NCI-H2227 (cell line): Measurements from ENCODE around the gene PHF20.
"Not testable (repeated sequence)": the region's sequence is repeated elsewhere in the genome, so short reads cannot be mapped to it uniquely, and the experiment has no call there.

Experiments
- DNase-seq: peaks from one replicate; lab custom pipeline; 2025; ENCODE audit not compliant: unreplicated experiment; lab: John Stamatoyannopoulos, UW

PHF20 gene

GRCh38 chr20:35771689-35772562 is at the start of gene PHF20:
PHF20 (plus strand) TSS chr20:35772015; CDS start chr20:35801523, 29,508 bp downstream.
- DNase-seq, result peak; percentile 97

GRCh38 chr20:35723275-35723639 is 48.6 kb upstream of the PHF20 start:
- DNase-seq, result not testable (repeated sequence)

DNA sequence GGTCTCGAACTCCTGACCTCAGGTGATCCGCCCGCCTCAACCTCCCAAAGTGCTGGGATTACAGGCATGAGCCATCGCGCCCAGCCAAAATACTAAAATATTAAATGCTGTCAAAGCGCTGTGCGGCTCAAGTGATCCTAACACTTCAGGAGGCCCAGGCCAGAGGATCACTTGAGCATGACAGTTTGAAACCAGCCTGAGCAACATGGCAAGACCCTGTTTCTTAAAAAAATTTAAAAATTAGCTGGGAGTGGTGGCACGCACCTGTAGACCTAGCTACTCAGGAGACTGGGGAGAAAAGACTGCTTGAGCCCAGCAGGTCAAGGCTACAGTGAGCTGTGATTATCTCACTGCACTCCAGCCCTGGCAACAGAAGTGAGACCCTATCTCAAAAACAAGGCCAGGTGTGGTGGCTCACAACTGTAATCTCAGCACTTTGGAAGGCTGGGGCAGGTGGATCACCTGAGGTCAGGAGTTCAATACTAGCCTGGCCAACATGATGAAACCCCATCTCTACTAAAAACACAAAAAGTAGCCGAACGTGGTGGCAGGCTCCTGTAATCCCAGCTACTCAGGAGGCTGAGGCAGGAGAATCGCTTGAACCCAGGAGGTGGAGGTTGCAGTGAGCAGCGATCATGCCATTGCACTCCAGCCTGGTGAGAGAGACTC is 48.0 kb upstream of the PHF20 start:
- DNase-seq, result not testable (repeated sequence)

GRCh38 chr20:35724321-35725230 is 47.2 kb upstream of the PHF20 start:
- DNase-seq, result no peak

DNA sequence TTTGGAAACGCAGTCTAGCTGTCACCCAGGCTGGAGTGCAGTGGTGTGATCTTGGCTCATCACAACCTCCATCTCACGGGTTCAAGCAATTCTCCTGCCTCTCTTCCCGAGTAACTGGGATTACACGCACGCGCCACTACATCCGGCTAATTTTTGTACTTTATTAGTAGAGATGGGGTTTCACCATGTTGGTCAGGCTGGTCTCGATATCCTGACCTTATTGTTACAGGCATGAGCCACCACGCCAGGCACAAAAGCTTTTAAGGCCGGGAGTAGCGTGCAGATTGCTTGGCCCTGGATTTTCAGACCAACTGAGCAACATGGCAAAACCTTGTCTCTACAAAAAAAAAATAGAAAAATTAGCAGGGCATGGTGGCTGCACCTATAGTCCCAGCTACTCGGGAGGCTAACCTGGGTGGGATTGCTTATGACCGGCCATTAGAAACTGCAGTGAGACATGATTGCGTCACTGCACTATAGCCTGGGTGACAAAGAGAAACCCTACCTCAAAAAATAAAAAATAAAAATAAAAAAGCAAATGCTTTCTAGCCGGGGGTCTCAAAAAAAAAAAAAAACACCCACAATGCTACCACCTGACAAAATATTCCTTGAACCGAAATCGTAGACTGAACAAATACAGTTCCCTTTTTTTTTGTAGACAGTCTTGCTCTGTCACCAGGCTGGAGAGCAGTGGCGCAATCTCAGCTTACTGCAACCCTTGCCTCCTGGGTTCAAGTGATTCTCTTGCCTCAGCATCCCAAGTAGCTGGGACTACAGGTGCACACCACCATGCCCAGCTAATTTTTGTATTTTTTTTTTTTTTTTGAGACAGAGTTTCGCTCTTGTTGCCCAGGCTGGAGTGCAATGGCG is 44.7 kb upstream of the PHF20 start:
- no peak for DNase-seq

DNA sequence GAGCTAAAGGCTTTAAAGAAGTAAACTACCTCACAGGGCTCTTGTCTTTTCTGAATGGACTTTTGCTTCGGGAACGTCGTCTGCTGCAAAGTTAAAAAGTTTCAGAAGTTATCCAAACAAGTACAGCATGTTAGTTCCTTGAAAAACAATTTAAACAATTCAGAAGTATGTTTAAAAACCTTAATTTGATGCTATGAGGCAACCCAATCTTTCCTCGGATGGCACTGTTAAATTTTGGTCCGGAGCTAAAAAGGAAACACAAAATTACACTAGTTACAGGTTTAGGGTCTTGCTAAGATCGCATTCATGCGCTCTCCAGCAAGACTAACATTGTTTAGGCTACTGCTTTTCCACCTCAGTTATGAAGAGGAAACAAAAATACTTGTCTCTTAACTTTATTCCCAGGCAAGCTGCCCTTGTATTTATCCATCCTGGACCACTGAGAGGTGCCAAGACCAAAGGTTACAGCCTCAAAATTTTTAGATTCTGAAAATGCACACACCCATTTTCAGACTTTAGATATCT is 42.5 kb upstream of the PHF20 start:
- DNase-seq, result no peak

DNA sequence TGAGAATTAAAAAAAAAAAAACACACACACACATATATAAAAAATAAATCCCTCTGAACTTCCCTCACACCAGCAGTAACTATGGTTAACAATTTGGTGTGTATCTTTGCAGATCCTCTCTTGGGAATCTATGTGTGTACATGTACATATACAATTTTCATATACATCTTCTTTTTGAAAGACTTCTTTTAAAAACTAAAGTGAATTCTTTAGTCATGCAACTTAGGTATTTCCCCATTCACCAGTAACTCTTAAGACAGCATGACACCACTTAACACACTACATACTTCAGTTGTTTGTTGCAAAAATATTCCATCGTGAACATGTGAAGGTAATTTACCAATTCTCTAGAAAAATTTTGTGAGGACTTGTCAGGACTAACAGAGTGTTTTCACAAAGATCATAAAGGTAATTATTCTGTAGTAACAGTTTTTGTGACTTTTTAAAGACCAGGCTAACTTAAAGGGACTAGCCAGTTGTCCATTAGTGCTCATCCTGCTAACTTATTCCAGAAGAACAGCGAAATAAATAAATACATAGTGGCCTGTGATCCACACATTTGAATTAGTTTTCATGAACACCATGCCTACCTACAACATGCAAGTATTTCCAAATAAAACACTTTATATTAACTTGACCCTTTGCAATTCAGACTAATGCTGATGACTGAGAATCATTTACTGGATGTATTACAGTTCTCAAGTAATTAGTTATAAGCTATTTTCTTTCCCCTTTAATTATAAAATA is 41.8 kb upstream of the PHF20 start:
- DNase-seq, result no peak

- DNase-seq, result no peak
Observed at GRCh38 chr20:35730583-35731468, 41.0 kb upstream of the PHF20 start.

- DNase-seq, result no peak
Observed at GRCh38 chr20:35731469-35731788, 40.4 kb upstream of the PHF20 start.

GRCh38 chr20:35731862-35732643 is 39.8 kb upstream of the PHF20 start:
- DNase-seq, result no peak

GRCh38 chr20:35732644-35732982 is 39.2 kb upstream of the PHF20 start:
- no peak for DNase-seq

DNA sequence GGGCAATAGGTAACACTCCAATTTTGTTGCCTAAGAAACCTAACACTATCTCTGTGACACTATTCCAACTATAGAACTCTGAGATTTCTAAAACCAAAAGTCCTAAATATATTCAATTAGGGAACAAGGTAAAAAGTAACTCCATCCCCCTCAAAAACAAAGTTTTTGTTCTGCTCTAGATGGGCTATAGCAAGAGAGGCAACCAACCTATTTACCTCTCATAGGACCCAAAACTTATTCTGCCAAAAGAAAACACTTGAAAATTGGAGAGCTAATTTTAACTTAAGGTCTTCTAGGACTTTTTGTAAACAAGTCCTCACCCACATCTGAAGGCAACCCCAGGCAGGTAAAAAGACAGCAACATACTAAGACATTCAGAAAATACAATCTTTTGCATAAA is 37.4 kb upstream of the PHF20 start:
- no peak for DNase-seq

GRCh38 chr20:35734777-35735649 is 36.8 kb upstream of the PHF20 start:
- DNase-seq, result no peak

GRCh38 chr20:35735826-35736470 is 35.9 kb upstream of the PHF20 start:
- DNase-seq, result no peak

DNA sequence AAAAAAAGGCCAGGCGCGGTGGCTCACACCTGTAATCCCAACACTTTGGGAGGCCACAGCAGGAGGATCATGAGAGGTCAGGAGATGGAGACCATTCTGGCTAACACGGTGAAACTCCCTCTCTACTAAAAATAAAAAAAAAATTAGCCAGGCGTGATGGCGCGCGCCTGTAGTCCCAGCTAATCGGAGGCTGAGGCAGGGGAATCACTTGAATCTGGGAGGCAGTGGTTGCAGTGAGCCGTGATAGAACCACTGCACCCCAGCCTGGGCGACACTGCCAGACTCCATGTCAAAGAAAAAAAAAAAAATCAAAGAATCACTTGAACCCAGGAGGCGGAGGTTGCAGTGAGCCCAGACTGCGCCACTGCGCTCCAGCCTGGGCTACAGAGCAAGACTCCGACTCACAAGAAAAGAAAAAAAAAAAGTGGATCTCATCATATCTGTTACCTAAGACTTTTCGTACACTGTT is 33.9 kb upstream of the PHF20 start:
- DNase-seq, result no peak

DNA sequence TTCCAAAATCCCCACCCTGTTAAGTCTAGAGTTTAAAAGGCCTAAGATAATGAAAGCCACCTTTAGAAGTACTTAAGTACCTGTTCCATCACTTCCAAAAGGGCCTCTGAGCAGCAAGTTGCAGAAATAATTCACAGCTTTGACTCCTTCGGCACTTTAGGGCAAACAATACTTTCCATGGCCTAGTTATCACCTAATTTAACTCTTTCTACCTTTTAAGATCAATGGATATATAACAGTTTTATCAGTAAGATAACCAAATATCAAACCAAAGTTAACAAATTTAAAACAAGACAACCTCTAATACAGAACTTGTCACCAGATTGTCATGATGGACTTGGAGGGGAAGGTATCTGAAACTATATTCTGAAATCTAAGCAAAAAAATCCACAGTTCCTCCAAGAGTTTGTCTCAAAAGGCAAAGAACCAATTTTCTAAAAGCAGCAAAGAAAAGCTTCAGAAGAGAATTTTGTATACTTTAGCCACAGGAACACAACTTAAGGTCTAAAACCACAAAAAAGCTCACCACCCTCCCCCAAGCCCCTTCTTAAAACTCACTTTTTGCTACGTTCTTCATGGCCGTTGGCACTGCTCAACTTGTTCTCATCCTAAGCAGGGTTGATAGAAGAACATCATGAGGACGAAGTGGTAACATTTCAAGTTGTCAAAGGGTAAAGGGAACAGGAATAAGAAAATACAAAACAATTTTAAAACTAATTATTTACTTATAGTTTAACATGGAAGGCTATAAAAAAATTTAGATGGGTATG is 33.2 kb upstream of the PHF20 start:
- DNase-seq, result no peak
